DMS79 (cell line): ENCODE data around the gene XAGE3.

Experiments
- DNase-seq: peaks from one replicate; lab custom pipeline; 2025; lab: John Stamatoyannopoulos, UW

The XAGE3 gene

DNA sequence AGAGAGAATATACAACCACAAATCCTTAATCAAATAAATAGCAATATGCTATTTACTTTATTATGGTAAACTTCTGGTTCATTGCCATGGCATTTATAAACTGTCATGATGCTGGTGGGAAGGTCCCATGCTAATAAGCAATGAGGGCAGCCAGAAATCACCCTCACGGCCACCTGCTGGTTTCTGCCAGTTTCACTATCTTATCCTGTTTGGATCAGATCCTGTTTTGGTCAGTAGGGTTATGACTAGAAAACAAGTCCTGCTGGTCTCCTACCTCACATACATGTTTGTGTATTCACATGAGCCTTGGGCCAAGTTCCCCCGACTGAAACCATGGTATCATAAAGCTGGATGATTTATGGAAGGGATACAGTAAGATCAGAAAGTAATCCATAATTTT lies 28.7 kb downstream of the XAGE3 start:
- no peak for DNase-seq

DNA sequence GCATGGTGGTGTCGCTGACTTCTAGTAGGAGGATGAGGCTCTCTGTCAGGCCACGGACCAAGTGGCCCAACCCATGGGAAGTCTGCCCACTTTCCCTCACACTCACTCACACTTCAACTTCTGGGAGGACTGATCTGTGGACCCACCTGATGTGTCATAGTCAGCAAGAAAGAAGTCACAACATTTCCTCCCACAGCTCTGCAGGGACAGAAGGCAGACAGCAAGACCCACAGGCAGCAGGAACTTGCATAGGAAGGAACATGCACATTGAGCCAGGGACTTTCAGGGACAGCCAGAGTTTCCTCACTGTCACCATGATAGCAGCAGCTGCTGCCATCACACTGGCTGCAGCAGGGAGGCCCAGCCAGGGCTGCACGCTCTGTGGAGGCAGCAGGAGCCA lies 37.3 kb downstream of the XAGE3 start:
- DNase-seq, result no peak

DNA sequence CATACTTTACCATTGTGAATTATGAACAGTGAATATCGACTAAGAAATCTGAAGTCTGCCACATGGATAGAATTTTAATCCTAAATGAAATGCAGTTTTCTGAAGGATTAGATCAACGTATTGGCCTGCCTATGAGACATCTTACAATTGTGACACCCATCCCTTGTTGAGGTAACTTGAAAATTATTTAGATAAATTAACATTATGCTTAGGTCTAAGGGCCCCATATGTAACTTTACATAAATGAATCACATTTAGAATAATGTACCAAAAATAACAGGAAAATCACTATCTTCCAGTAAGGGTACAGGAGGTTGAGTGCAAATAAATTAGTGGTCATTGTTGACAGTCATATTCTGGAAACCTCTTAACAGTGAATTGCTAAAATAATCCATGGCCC lies 43.3 kb downstream of the XAGE3 start:
- no peak for DNase-seq

DNA sequence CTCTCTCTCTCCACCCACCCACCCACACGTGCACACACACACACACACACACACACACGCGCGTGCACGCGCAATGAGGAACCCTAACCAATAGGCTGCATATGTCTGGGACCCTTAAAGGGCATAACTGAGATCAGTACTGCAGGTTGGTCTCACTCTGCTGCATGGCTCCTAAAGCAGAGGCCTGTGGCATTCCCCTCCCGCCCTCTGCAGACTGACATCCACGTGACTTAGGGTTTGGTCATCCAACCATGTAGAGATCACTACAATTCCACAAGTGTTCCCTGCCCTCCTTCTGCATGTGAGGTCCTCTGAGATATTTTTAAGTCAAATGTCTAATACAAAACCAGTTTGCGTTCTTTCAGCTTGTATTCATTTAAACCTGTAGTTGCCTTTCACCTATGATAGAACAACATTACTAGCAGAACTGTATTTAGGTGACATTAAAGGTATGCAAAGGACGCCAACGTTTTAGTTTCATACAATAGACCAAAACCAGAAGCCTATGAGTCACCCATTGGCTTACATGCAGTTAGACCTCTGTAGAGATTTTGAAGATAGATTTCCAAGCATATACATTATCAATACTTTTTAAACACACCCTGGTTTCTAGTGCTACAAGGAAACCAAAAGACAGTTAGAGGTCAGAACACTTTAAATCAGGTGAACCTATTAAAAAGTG lies 46.7 kb downstream of the XAGE3 start:
- DNase-seq, result no peak

DNA sequence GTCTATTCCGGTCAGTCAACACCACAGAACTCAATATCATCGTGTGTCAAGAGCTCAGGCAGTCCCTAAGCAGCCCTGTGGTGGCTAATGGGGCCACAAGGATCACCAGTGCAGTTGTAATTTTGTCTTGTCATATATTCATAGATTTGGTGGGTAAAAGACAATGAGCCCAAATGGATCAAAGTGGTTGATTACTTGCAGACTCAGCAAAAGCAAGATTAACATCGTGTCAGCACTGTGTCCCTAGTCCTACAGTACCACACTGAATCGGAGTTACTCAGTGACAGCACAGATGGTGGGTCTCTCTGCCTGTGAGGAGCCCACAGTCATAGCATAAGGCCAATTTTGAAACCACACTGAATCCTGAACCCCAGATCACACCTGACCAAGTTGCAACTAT lies 48.1 kb downstream of the XAGE3 start:
- DNase-seq, result no peak
